K562 treated with DMSO at 1 percent for 24 hours (cell line): Measurements from ENCODE around the gene TOGARAM2. TPM values are rescaled to one million over a fixed set of nuclear protein-coding genes. Genes with fewer than 3 reads are reported as not detected.

Experiments used
- total RNA-seq: library from RNA; unstranded; fragments of 300-600 nt; gene quantifications from 2 replicates; pipeline ENCODE4 v1.2.3, GENCODE V29; 2022; ENCODE audit warnings: low read depth; ENCODE audit not compliant: insufficient read depth

TOGARAM2 gene
- not detected in 2 replicates for total RNA-seq

DNA sequence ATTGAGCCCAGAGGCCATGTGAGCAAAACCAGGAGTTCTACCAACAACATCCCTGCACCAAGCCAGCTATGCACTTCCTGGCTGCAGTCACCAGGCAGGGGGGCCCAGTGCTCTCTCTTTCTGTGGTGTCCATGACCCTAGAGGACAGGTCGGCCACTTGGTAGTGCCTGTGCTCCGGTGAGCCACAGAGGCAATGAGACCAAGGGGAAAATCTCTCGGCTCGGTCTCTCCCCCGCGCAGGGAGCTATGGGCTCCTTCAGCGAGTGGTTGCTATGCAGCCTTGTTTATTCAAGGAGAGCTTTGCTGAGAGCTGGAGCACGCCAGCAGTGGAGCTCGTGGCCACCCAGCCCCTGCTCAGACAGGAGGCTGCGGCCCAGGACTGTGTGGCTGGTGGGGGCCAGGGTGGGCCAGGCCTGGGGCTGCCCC is at the start of gene TOGARAM2:
TOGARAM2 (plus strand) TSS at position 283 of the 426 bp plus-strand sequence. CDS start 13,537 bp downstream, outside the sequence.

DNA sequence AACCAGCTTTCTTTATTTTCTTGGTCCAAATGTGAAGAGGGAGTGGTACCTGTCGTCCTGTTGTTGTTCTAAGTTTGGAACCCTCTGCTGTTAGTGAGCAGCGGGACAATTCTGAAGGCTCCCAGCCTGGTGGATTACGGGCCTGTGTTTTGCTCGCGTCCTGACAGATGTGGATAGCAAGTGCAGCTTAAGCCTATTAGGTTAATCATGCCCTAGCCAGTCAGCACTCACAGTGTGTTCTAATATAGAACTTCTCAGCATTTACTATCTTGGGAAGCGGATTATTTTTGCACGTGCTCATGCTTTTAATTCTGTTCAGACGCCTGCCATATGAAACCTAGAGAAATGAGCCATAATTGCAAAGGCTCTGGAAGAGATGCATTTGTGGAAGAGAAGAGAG is 93.3 kb downstream of the TOGARAM2 start, which contains the start of gene PCARE:
PCARE (minus strand) TSS at position 113 of the 400 bp plus-strand sequence. CDS start 262 bp downstream, outside the sequence.

Other genes with a start within 250 kb of the TOGARAM2 start
- 48.3 and 61.6 TPM in 2 replicates for gene PPP1CB, start 229.5 kb upstream of the TOGARAM2 start, total RNA-seq
- gene SPDYA, start 170.5 kb upstream of the TOGARAM2 start, total RNA-seq = not detected in 2 replicates
- gene TRMT61B, start 111.0 kb upstream of the TOGARAM2 start, total RNA-seq = 15.8 and 18.1 TPM in 2 replicates
- gene WDR43, start 86.6 kb upstream of the TOGARAM2 start, total RNA-seq = 11.9 and 12.4 TPM in 2 replicates
- not detected in 2 replicates for gene PCARE, start 93.2 kb downstream of the TOGARAM2 start, total RNA-seq
- 0.46 and 0.80 TPM in 2 replicates for gene CLIP4, start 134.1 kb downstream of the TOGARAM2 start, total RNA-seq